GM12878 (cell line): ENCODE measurements around the gene LRP1B. TPM values are rescaled to one million over a fixed set of nuclear protein-coding genes. Genes with fewer than 3 reads are reported as not detected.

Experiments used
- ATAC-seq: fragments of 200-7000 bp; cut with Tn5 transposase; 3 replicates; pipeline ENCODE4 v1.9.1; 2020; ENCODE audit warnings: mild to moderate bottlenecking, moderate library complexity
- BruUV-seq: library from RNA; stranded (reverse); fragments of 400-500 nt; replicated peaks from 2 replicates; lab custom pipeline; 2021; lab: Mats Ljungman, UMichigan
- CTCF ChIA-PET: fragments of 300-600 bp; sonication (Branson Sonifier 250); formaldehyde crosslinking; extraction: SDS; loops from one replicate; lab custom pipeline; 2021; ENCODE audit warnings: inconsistent platforms; lab: Yijun Ruan, JAX
- POLR2A ChIA-PET: fragments of 350-600 bp; formaldehyde crosslinking; extraction: SDS; loops from one replicate; lab custom pipeline; 2021; ENCODE audit warnings: inconsistent platforms; lab: Charles Lee
- RAD21 ChIA-PET: fragments of 300-600 bp; sonication (Branson Sonifier 250); formaldehyde crosslinking; loops from one replicate; lab custom pipeline; 2023; ENCODE audit warnings: antibody characterized with exemption; ENCODE audit not compliant: unreplicated experiment; lab: Charles Lee
- SMC1A ChIA-PET: fragments of 300-600 bp; sonication (Branson Sonifier 250); formaldehyde crosslinking; loops from one replicate; lab custom pipeline; 2023; ENCODE audit not compliant: unreplicated experiment, uncharacterized antibody; lab: Charles Lee
- DNase-seq: peaks from one replicate; pipeline ENCODE4 v3.0.0-alpha.2; 2011; ENCODE audit warnings: low read depth, low spot score
- FAIRE-seq: peaks from 3 replicates; lab custom pipeline; 2011; peaks lifted over from hg19 to GRCh38; lab: Jason Lieb, UNC
- H2AFZ ChIP-seq: 2 replicates; pipeline ENCODE4 v1.6.0; 2011; ENCODE audit warnings: low read depth, low read length, control low read depth; ENCODE audit not compliant: control insufficient read depth
- H3K27ac ChIP-seq: 2 replicates; pipeline ENCODE4 v1.5.1; 2011; ENCODE audit warnings: control low read depth; ENCODE audit not compliant: control insufficient read depth, insufficient read depth
- H3K27me3 ChIP-seq, 2 experiments: replicated peaks in 1 of 2; 2 replicates each; pipeline versions ENCODE4 v1.6.0 to v1.6.1; 2011; ENCODE audit warnings: low read length in 1 of 2; ENCODE audit not compliant: control insufficient read depth in 2 of 2, insufficient read depth in 2 of 2
- H3K36me3 ChIP-seq, 2 experiments: 2 replicates each; pipeline ENCODE4 v1.5.1; 2011; ENCODE audit warnings: low read length in 1 of 2; ENCODE audit not compliant: control insufficient read depth in 2 of 2, insufficient read depth in 2 of 2
- H3K4me1 ChIP-seq: 2 replicates; pipeline ENCODE4 v1.6.1; 2011; ENCODE audit warnings: mild to moderate bottlenecking, low read length, moderate library complexity, mixed read lengths; ENCODE audit not compliant: control insufficient read depth, insufficient read depth
- H3K4me2 ChIP-seq: 2 replicates; pipeline ENCODE4 v1.6.0; 2011; ENCODE audit warnings: control low read depth; ENCODE audit not compliant: control insufficient read depth, insufficient read depth
- H3K4me3 ChIP-seq: fragments of 200-600 bp; sonication (generic); 2 replicates; pipeline ENCODE4 v1.5.1; 2016
- H3K79me2 ChIP-seq: 2 replicates; pipeline ENCODE4 v1.6.0; 2011; ENCODE audit warnings: low read length; ENCODE audit not compliant: control insufficient read depth, insufficient read depth
- H3K9ac ChIP-seq: 2 replicates; pipeline ENCODE4 v1.8.0; 2011; ENCODE audit warnings: low read length, control low read depth, mixed read lengths; ENCODE audit not compliant: control insufficient read depth, insufficient read depth
- H3K9me3 ChIP-seq: replicated peaks from 3 replicates; pipeline ENCODE4 v1.5.1; 2011; ENCODE audit warnings: mild to moderate bottlenecking, low read length; ENCODE audit not compliant: control insufficient read depth, insufficient read depth
- H4K20me1 ChIP-seq: 2 replicates; pipeline ENCODE4 v1.6.0; 2011; ENCODE audit not compliant: control insufficient read depth, insufficient read depth
- CHD1 ChIP-seq: IDR thresholded peaks from 2 replicates; pipeline ENCODE4 v1.6.1; 2012; ENCODE audit warnings: low read depth, low read length, improper control_type of control experiment
- IRF3 ChIP-seq: fragments of 450-650 bp; IDR thresholded peaks from 2 replicates; pipeline ENCODE4 v1.6.1; 2014; ENCODE audit warnings: mild to moderate bottlenecking
- KAT2A ChIP-seq: conservative IDR thresholded peaks from 2 replicates; pipeline ENCODE4 v1.6.1; 2011; ENCODE audit warnings: low read depth, low read length; ENCODE audit not compliant: control insufficient read depth
- NBN ChIP-seq: fragments of 450-650 bp; IDR thresholded peaks from 2 replicates; pipeline ENCODE4 v1.6.1; 2016
- NFYA ChIP-seq: IDR thresholded peaks from 2 replicates; pipeline ENCODE4 v1.6.1; 2011; ENCODE audit warnings: low read depth, mild to moderate bottlenecking, low read length, improper control_type of control experiment, borderline replicate concordance
- RUNX3 ChIP-seq: IDR thresholded peaks from 2 replicates; pipeline ENCODE4 v1.6.1; 2012; ENCODE audit warnings: low read length, inconsistent platforms
- SMARCA5 ChIP-seq: fragments of 450-650 bp; IDR thresholded peaks from 2 replicates; pipeline ENCODE4 v1.6.1; 2017; ENCODE audit warnings: mild to moderate bottlenecking
- SPI1 ChIP-seq: IDR thresholded peaks from 2 replicates; pipeline ENCODE4 v1.6.1; 2011; ENCODE audit warnings: low read depth, mild to moderate bottlenecking, low read length, moderate library complexity, borderline replicate concordance; ENCODE audit not compliant: insufficient read depth
- SUZ12 ChIP-seq: fragments of 200-600 bp; sonication (generic); IDR thresholded peaks from one replicate; pipeline ENCODE4 v1.6.1; 2018; ENCODE audit warnings: antibody characterized with exemption, mild to moderate bottlenecking; ENCODE audit not compliant: unreplicated experiment
- WRNIP1 ChIP-seq: IDR thresholded peaks from 2 replicates; pipeline ENCODE4 v1.6.1; 2011; ENCODE audit warnings: low read depth, low read length, improper control_type of control experiment, borderline replicate concordance
- ZNF24 ChIP-seq: fragments of 450-650 bp; IDR thresholded peaks from 2 replicates; pipeline ENCODE4 v1.6.1; 2017; ENCODE audit warnings: antibody characterized with exemption, mild to moderate bottlenecking
- WGBS: methylation state at CpG from one replicate; pipeline ENCODE4 v1.1.6; 2016; ENCODE audit warnings: low lambda C conversion rate; ENCODE audit not compliant: insufficient replicate concordance, insufficient coverage; ENCODE audit errors: missing lambda C conversion rate; 5-methylcytosine and 5-hydroxymethylcytosine counted together
- in situ Hi-C: fragments of 300-500 bp; cut with MboI; formaldehyde crosslinking; loops from 9 replicates; pipeline ENCODE4 v1.14.3; 2018; ENCODE audit warnings: mixed read lengths
- intact Hi-C: fragments of 100-400 bp; cut with micrococcal nuclease; formaldehyde crosslinking; loops from one replicate; pipeline ENCODE4 v1.14.2; 2022; ENCODE audit not compliant: unreplicated experiment
- polyA plus RNA-seq, 11 experiments: library from polyadenylated mRNA; depleted of rRNA in 4 of 11; unstranded in 6 of 11; stranded (reverse) in 5 of 11; fragments of >200 nt; fragmentation: Nextera tagmentation in 4 of 11; fragmentation: Illumina TruSeq in 1 of 11; extraction: Ambion mirVana in 4 of 11; extraction: Trizol in 1 of 11; gene quantifications; 1 replicate in 1 of 11; 2 replicates in 10 of 11; pipeline versions ENCODE4 v1.2.1 to v1.2.3, GENCODE V29; 2011 to 2016; ENCODE audit warnings: inconsistent platforms in 2 of 11, missing spikeins in 2 of 11, low read depth in 1 of 11
- total RNA-seq, 4 experiments: library from RNA; depleted of rRNA in 3 of 4; stranded (reverse); fragments of >200 nt in 3 of 4; fragmentation: Illumina TruSeq in 1 of 4; extraction: Trizol in 1 of 4; gene quantifications; 2 replicates each; pipeline versions ENCODE4 v1.2.1 to v1.2.3, GENCODE V29; 2013 to 2021

Gene LRP1B
- total and polyA plus RNA-seq, 10 of the 15 experiments (the other 5 are each of a cell fraction or from before 2014, with no cell fraction given) = under 0.01 to 0.06 (median 0.03) TPM; not detected in 5

- TF ChIP-seq NFYA = no peak
- no peak for TF ChIP-seq CHD1
- no peak for TF ChIP-seq KAT2A
- no peak for TF ChIP-seq WRNIP1
- no peak for TF ChIP-seq SMARCA5
- no peak for TF ChIP-seq SUZ12
- no peak for TF ChIP-seq ZNF24
- no peak for TF ChIP-seq NBN
These were observed 904.3 kb downstream of the LRP1B start (continued) for GRCh38 chr2:141226560-141226959.

GRCh38 chr2:141207036-141207385 lies 923.8 kb downstream of the LRP1B start:
- intact Hi-C loops = no loop called here
- RAD21 ChIA-PET = no interaction called here
- POLR2A ChIA-PET = no interaction called here
- Histone ChIP-seq H2AFZ (no peak overlapping the region), H3K36me3 (no peaks in the 10 kb centered on the region), H3K4me2 (no peak overlapping the region), H3K4me3 (no peak overlapping the region), H3K9ac (no peak overlapping the region), H3K27ac (no peak overlapping the region), H4K20me1 (no peaks in the 10 kb centered on the region), H3K27me3 (no peaks in the 10 kb centered on the region), H3K9me3 (no peaks in the 10 kb centered on the region), H3K79me2 (no peaks in the 10 kb centered on the region), H3K4me1 (no peaks in the 10 kb centered on the region)
- no peak for DNase-seq
- CTCF ChIA-PET = no interaction called here
- no peak for FAIRE-seq
- SMC1A ChIA-PET = no interaction called here
- ATAC-seq = peak; percentile 40; the same call in 1 of the 3 replicates
- TF ChIP-seq RUNX3 (0 out of 2 replicates have a peak, but pooled peaks have one; percentile 11), IRF3 (no peak), SPI1 (peak; percentile 46; the same call in 1 of the 2 replicates)
- in situ Hi-C loops = no loop called here
- WGBS = 14% methylated on average over 2 of the region's 2 CpGs
- no TSS peak for BruUV-seq
